ENCODE data around the gene ASPM.

DNA sequence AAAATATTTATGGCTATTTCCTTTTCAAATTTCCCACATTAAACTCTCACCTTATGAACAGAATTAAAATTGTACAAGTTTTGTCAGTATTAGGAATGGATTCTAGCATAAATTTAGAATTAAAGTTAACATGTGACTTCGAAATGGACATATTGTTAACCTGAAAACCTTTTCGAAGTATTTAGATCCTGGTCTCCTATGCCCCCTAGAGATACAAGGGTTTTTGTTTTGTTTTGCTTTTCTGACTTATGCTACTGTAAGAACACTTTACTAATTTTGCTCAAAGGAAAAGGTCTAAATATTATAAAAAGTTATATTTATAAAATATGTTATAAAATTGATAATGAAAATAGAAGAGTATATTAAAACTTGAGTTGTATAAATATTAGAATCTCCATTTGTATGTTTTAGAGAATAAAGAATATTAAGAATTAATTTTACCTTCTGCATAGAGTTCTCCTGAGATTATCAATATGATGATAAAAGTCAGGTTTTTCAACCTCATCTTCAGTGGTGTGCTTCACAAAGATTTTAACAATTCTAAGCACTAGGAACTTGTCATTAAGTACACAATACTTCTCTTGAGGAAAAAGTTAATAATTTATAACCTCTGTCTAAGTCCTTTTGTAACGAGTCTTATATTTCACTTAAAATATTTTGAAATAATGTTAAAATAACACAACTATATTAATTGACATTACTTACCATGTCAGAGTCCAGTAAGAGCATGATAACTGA is 79.6 kb downstream of the ASPM start, which contains the start of gene F13B:
- TF ChIP-seq, protein P1, sequence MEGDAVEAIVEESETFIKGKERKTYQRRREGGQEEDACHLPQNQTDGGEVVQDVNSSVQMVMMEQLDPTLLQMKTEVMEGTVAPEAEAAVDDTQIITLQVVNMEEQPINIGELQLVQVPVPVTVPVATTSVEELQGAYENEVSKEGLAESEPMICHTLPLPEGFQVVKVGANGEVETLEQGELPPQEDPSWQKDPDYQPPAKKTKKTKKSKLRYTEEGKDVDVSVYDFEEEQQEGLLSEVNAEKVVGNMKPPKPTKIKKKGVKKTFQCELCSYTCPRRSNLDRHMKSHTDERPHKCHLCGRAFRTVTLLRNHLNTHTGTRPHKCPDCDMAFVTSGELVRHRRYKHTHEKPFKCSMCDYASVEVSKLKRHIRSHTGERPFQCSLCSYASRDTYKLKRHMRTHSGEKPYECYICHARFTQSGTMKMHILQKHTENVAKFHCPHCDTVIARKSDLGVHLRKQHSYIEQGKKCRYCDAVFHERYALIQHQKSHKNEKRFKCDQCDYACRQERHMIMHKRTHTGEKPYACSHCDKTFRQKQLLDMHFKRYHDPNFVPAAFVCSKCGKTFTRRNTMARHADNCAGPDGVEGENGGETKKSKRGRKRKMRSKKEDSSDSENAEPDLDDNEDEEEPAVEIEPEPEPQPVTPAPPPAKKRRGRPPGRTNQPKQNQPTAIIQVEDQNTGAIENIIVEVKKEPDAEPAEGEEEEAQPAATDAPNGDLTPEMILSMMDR (IDR thresholded peaks at IDR 0.05): no peak
- no peak for TF ChIP-seq EZH2 (IDR thresholded peaks at IDR 0.05; ENCODE audit: borderline replicate concordance, insufficient read depth, low read depth, low read length, poor library complexity, severe bottlenecking)

Measured in B cell (primary cell).